DMS53 (cell line): Measurements from ENCODE around the gene TXNDC5.
A peak's percentile ranks its signal among the peaks of the same experiment; 100 is the strongest.
"Not testable (repeated sequence)": the region's sequence is repeated elsewhere in the genome, so short reads cannot be mapped to it uniquely, and the experiment has no call there.

Experiments
- DNase-seq: peaks from one replicate; lab custom pipeline; 2025; lab: John Stamatoyannopoulos, UW

Gene TXNDC5

DNA sequence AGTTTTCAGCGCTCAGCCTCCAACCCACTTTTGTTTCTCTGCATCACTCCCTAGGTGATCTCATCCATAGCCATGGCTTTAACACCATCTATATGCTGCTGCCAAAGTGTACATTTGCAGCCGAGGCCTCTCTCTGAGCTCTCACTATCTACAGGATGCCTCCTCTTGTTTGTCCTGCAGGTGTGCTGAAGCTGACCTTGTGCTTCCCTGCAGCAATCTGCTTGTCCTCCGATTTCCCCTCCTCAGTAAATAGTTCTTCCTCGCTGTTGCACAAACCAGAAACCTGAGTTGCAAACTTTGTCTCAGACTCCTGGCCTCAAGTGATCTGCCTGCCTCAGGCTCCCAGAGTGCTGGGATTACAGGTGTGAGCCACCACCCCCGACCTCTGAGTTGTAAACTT, 3.7 kb upstream of the TXNDC5 start:
- DNase-seq = no peak

- no peak for DNase-seq
Observed at GRCh38 chr6:7912736-7913517, 2.3 kb upstream of the TXNDC5 start.

DNA sequence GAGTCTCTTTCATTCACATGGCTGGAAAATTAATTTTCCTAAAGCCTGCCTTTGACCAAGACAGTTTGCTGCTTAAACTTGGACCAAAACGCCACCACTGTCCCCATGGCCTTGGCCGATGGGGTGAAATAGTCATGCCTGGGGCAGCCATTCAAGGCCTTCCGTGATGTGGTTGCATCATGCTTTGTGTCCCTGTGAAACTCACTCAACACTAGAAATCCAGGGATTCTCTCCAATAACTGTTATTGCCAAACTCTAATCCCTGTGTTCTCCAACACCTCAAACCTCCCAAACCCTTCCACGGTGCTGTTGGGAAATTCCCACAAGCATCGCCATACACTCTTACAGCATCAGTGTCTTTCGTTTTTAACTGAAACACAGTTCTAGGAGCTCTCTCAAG, 1.4 kb upstream of the TXNDC5 start:
- DNase-seq = no peak

- peak; percentile 60 for DNase-seq
Observed at GRCh38 chr6:7911345-7911725, 747 bp upstream of the TXNDC5 start.

- no peak for DNase-seq
Observed at GRCh38 chr6:7910298-7910653, 312 bp downstream of the TXNDC5 start.

DNA sequence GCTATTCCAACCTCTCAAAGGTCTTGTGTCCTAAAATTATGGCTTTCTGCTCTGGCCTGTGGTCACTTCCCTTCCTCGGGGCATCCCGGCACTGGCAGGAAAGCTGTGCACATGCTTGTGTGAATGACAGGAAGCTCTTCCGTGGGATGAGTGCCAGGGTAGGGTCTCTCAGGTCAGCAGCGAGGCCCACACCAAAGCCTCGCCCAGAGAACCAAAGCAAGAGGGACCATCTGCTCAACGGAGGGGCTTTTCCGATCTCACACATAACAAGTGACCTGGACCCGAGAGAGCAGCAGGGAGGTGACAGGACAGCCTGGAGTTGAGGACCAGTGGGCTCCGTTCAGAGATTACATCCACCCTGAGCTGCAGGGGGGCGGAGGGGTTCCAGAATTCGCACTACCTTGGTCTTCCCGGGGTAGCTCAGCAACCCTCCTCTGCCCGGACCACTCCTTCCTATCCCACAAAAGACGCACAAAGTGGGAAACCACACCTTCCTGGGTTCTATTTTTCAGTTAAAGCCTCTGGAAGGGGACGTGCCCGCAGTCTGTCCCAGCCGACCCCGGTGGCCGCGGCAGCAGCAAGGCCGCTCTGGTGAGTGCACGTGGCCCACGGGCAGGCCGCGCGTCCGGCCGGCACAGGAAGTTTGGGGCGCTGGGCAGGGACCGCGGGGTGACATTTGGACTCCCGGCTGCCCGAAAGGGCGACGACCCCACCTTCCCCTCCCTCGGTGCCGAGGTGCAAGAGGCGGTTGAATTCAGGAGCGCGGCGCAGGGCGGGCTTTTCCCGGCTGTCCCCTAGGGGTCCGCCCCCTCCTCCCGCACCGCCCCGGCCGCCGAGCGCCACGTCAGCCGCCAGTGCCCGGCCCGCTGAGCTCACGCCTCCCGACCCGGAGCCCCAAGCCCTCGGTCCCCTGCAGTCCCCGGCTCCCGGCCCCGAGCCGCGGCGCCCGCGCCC, 988 bp downstream of the TXNDC5 start:
- peak; percentile 77 for DNase-seq

DNA sequence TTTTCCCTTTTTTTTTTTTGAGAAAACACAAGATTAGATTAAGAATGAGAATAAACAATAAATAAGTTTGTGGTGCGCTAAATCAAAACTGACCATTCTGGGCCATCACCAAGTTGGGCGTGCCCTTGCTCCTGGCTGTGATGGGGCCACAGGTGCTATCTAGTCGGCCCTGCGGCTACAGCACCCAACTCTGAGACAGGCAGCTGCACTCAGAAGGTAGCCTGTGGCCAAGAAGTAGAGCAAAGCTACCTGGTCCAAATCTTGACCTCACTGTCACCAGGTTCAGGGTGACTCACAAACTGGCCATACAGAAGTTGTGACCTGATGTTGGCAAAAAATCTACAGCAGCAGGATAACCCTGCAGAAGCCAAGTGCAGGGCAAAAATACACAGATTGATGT, 3.4 kb downstream of the TXNDC5 start:
- no peak for DNase-seq

DNA sequence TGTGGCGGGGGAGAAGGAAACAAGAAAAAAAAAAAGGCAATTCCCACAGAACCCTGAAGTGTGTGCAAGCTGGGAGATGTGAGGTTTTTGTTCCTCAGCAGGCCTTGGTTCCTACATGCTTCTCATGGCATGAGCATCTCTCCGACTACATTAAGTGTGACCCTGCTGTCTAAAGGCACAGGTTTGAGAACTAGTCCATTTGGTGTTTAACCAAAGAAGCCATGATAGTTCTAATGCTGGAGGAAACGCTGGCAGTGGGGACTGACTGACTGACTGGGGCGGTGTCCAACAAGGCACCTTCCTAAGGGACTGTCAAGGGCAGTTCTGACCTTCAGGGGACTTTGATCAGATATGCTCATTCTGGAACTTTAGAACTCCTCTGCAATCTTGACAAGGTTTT, 3.8 kb downstream of the TXNDC5 start:
- no peak for DNase-seq

DNA sequence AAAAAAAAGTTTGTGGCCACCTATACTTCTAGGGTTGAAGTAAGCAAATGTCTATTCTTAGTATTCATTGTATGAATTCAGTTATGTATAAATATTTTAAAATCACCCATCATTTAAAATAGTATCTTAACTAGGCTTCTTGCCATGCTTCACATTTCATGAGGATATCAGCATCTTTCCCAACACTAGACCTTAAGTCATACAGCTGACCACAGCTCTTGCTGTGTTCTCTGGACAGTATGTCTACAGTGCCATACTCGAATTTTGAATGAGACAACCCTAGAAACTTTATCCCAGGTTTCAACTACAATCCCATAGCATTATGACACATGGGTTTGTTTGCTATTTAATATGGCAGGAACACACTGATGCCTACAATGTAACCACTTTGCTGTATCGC, 5.2 kb downstream of the TXNDC5 start:
- no peak for DNase-seq

DNA sequence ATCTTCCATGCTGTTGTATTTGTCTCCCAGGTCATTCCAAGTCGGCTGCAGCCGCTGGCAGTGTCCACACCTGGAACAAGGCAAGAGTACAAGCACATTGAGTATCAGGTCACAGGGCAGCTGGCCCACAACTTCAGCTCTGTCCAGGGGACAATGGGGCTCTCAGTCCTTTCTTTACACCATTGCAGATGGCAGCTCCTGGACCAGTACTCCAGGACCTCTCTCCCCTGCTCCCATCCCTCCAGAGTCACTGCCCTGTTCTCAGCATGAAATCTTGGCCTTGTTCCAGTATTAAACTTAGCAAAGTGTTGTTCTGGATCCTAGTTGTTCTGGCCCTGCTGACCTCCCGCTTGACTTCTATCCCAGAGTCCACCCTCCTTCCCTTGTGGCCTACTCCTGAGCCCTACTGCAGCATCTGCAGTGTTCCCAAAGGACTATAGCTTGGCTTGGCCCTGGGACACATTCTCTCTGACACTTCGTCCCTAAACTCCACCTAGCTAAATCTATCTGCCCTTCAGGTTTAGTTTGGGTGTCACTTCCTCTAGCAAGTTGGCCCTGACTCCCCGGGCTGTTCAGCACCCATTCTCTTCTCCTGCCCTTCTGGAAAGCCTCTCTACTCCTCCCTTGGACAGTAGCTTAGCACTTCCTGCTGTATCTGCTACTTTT, 5.8 kb downstream of the TXNDC5 start:
- DNase-seq = no peak

DNA sequence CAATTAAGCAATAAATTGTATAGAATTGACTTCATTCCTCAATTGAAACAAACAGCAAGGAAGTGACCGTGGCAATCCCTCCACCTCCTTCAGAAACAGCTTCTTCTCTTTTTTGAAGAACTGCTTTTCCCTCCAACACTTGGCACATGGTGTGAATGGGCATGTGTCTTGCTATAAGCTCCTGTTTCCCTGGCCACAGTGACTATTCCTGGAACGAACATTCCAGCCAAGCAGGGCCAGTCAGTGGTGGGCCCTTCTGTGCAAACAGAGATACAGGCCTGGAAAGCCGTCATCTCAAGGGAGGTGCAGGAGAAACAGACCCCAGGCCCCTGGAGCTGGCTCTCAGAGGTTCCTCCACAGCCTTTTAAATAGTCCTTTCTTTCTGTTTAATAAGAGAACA, 6.9 kb downstream of the TXNDC5 start:
- DNase-seq = no peak

DNA sequence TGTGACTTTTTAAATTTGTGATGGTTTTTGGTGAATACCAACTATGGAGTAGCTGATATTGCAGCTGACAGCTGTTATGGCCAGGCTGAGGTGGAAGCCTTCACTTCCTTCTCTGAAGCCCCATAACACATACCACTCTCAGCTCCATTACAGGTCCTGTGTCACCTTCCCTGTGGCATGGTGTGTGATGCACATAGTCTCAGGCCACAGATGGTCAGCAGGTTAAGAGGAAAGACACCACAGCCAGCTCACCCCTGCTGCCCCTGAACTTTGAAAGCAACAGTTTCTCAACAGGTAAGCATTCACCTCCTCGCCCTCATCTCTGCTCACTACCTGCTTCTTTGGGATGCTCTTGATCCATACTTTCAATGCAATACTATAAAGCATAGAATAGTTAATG, 7.7 kb downstream of the TXNDC5 start:
- DNase-seq = no peak

DNA sequence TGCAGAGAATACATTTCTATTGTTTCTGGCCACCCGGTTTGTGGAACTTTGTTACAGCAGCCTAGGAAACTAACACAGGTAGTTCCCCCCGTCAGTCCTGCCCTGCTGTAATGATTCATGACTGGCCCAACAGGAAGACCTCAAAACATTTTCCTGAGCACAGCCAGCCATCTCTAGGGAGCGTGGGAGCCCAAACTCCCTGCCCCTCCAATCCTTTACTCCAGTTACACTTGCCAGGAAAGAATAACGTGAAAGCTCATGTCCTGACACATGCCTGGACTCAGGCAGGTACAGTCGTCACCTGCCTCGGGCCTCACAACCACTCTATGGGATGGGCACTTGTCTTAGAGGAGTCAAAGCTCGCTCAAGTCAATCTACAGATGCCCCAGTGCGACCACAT, 8.4 kb downstream of the TXNDC5 start:
- no peak for DNase-seq

- DNase-seq = no peak
Observed at GRCh38 chr6:7901780-7902179, 8.8 kb downstream of the TXNDC5 start.

DNA sequence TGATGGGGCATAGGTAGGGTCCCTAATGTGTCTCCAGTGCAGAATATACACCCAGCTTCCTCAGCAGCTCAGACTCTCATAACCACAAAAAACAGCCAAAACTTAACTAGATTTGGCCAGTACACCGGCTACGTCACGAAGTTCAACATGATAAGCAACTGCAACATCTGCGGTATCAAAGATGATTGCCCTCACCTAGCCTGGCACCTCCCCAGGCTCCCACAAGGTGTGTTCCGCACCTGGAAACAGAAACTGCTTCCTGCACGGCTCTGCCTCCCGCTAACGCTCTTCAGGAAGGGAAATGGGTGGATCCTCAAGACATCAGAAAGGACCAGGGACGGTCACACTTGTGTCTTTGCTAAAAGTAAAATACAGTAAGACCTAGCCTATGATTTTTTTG, 9.5 kb downstream of the TXNDC5 start:
- no peak for DNase-seq

- DNase-seq = no peak
Observed at GRCh38 chr6:7900621-7901020, 10.0 kb downstream of the TXNDC5 start.

DNA sequence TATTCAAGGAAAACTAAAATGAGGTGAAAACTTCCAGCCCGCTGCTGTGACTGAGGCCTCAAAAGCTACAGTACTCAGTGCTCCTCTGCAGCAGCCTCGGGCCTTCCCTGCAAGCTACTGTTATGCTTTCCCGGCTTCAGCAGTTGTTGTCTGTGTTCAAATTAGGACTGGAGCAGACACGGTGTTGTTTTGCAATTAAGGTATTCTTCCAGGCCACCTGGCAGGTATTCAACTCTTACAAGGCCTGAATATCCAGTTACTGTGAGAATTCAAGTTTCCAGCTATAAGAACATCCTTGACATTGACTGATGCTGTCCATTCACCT, 10.7 kb downstream of the TXNDC5 start:
- no peak for DNase-seq

GRCh38 chr6:7899101-7899888, 11.3 kb downstream of the TXNDC5 start:
- DNase-seq = peak; percentile 39

DNA sequence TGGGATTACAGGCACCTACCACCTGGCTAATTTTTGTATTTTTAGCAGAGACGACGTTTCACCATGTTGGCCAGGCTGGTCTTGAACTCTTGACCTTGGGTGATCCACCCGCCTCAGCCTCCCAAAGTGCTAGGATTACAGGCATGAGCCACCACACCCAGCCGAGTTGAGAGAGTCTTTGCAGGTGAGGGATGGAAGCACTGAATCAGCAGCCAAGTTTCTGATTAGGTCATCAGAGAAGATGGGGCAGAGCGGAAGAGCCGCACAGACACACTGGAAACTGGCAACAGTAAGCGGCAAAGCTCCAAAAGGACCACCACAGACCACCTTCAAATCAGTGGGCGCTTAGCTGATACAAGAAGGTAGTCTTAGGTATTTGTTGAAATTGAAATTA, 12.4 kb downstream of the TXNDC5 start:
- DNase-seq = not testable (repeated sequence)

DNA sequence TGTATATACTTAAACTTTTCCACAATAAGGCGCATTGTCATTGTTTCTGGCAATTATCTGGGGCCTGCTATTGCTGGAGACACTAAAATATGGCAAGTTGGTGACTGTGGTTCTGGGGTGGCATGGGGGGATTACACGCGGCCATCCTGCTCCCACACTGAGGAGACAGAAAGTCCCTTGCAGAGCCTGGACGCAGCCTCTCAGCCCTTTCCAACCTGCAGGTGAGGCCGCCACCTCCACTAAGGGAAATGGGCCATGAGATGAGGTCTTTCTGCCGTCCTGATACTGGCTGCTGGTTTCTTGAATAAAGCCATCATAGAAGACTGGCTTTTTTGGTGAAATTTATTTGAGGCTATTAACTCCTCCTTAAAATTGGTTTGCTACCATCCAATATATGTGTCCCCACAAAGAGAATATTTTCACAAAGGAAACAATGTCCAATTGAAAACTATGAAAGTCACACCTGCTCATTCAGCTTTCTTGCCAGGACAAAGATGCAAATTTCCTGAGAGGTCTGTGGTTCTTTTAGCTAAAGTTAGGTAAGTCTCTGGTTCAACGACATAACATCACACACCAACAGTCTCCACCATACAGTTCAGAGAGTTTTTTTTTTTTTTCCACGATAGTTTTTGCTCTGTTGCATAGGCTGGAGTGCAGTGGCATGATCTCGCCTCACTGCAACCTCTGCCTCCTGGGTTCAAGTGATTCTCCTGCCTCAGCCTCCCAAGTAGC, 13.0 kb downstream of the TXNDC5 start:
- DNase-seq = no peak

GRCh38 chr6:7896465-7896987, 14.1 kb downstream of the TXNDC5 start:
- DNase-seq = no peak
